Ishikawa (cell line): ENCODE results near the gene ALDH7A1.

ENCODE experiments used
- CEBPB ChIP-seq: IDR thresholded peaks from 2 replicates; pipeline ENCODE4 v1.6.1; 2012
- CREB1 ChIP-seq: IDR thresholded peaks from 2 replicates; pipeline ENCODE4 v1.6.1; 2012; ENCODE audit warnings: low read depth
- EGR1 ChIP-seq: IDR thresholded peaks from 2 replicates; pipeline ENCODE4 v1.6.1; 2012
- EP300 ChIP-seq: IDR thresholded peaks from 2 replicates; pipeline ENCODE4 v1.6.1; 2012; ENCODE audit warnings: borderline replicate concordance
- FOXM1 ChIP-seq: IDR thresholded peaks from 2 replicates; pipeline ENCODE4 v1.6.1; 2012; ENCODE audit warnings: low read depth, borderline replicate concordance
- MAX ChIP-seq: IDR thresholded peaks from 2 replicates; pipeline ENCODE4 v1.6.1; 2012
- NFIC ChIP-seq: IDR thresholded peaks from 2 replicates; pipeline ENCODE4 v1.6.1; 2012
- RAD21 ChIP-seq: IDR thresholded peaks from 2 replicates; pipeline ENCODE4 v1.6.1; 2012; ENCODE audit warnings: low read depth
- REST ChIP-seq: IDR thresholded peaks from 2 replicates; pipeline ENCODE4 v1.6.1; 2012; ENCODE audit warnings: low read depth, mild to moderate bottlenecking
- TAF1 ChIP-seq: IDR thresholded peaks from 2 replicates; pipeline ENCODE4 v1.6.1; 2012; ENCODE audit warnings: low read depth, mild to moderate bottlenecking
- TCF12 ChIP-seq: IDR thresholded peaks from 2 replicates; pipeline ENCODE4 v1.6.1; 2012; ENCODE audit warnings: low read depth
- TEAD4 ChIP-seq: IDR thresholded peaks from 2 replicates; pipeline ENCODE4 v1.6.1; 2012
- USF1 ChIP-seq: IDR thresholded peaks from 2 replicates; pipeline ENCODE4 v1.6.1; 2012
- YY1 ChIP-seq: IDR thresholded peaks from 2 replicates; pipeline ENCODE4 v1.6.1; 2012; ENCODE audit warnings: low read depth
- ZBTB7A ChIP-seq: IDR thresholded peaks from 2 replicates; pipeline ENCODE4 v1.6.1; 2012; ENCODE audit warnings: low read depth

The ALDH7A1 gene

GRCh38 chr5:126488443-126489065 lies 106.5 kb downstream of the ALDH7A1 start:
- no peak for TF ChIP-seq FOXM1
- no peak for TF ChIP-seq EGR1
- no peak for TF ChIP-seq TCF12
- no peak for TF ChIP-seq YY1

- TF ChIP-seq TAF1 (no peak), USF1 (no peak), ZBTB7A (no peak), TCF12 (no peak), CREB1 (no peak), TEAD4 (no peak), REST (no peak), YY1 (no peak), NFIC (no peak), FOXM1 (no peak), EP300 (no peak), RAD21 (no peak)
Observed at GRCh38 chr5:126487596-126487995, 107.4 kb downstream of the ALDH7A1 start.

GRCh38 chr5:126486332-126486731 lies 108.7 kb downstream of the ALDH7A1 start:
- TF ChIP-seq NFIC (no peak), FOXM1 (no peak), RAD21 (no peak), MAX (no peak)

GRCh38 chr5:126484253-126484652 lies 110.8 kb downstream of the ALDH7A1 start:
- no peak for TF ChIP-seq REST
- no peak for TF ChIP-seq CREB1

GRCh38 chr5:126483156-126483555 lies 111.9 kb downstream of the ALDH7A1 start:
- no peak for TF ChIP-seq EP300
- no peak for TF ChIP-seq TEAD4
- no peak for TF ChIP-seq TCF12
- TF ChIP-seq ZBTB7A, result no peak
- TF ChIP-seq MAX, result no peak
- TF ChIP-seq CEBPB, result no peak
- no peak for TF ChIP-seq RAD21
- TF ChIP-seq YY1, result no peak
- TF ChIP-seq EGR1, result no peak
- TF ChIP-seq CREB1, result no peak
- TF ChIP-seq TAF1, result no peak
- no peak for TF ChIP-seq FOXM1
- no peak for TF ChIP-seq REST
- TF ChIP-seq USF1, result no peak
- TF ChIP-seq NFIC, result no peak
